ENCODE data around the gene MOK.

MOK gene

GRCh38 chr14:102220031-102220430 lies 84.9 kb downstream of the MOK start:
- H3K27ac ChIP-seq: no peak overlapping the region
- H3K9me3 ChIP-seq (ENCODE audit: severe bottlenecking): no peaks in the 10 kb centered on the region
- H3K27me3 ChIP-seq (ENCODE audit: insufficient read depth, low read depth, severe bottlenecking): no peaks in the 10 kb centered on the region
- no peak for DNase-seq
- peaks cover 8% of the 10 kb centered on the region for H3K36me3 ChIP-seq
- TF ChIP-seq CTCF (IDR thresholded peaks at IDR 0.05; ENCODE audit: low read depth, low read length): no peak
- H3K4me3 ChIP-seq (ENCODE audit: low read depth, low read length): no peak overlapping the region

GRCh38 chr14:102219316-102219715 lies 85.6 kb downstream of the MOK start:
- TF ChIP-seq CTCF (IDR thresholded peaks at IDR 0.05; ENCODE audit: low read depth, low read length): no peak
- Histone ChIP-seq H3K27me3 (ENCODE audit: insufficient read depth, low read depth, severe bottlenecking) (no peaks in the 10 kb centered on the region), H3K4me3 (ENCODE audit: low read depth, low read length) (no peak overlapping the region), H3K27ac (no peak overlapping the region), H3K36me3 (peaks cover 2% of the 10 kb centered on the region), H3K9me3 (ENCODE audit: severe bottlenecking) (no peaks in the 10 kb centered on the region)
- DNase-seq: no peak

- Histone ChIP-seq H3K36me3 (no peaks in the 10 kb centered on the region; the same call in none of the 2 replicates), H3K27me3 (ENCODE audit: insufficient read depth, low read depth, severe bottlenecking) (no peaks in the 10 kb centered on the region), H3K4me3 (ENCODE audit: low read depth, low read length) (no peak overlapping the region), H3K9me3 (ENCODE audit: severe bottlenecking) (no peaks in the 10 kb centered on the region), H3K27ac (no peak overlapping the region)
- TF ChIP-seq CTCF (IDR thresholded peaks at IDR 0.05; ENCODE audit: low read depth, low read length): no peak
- no peak for DNase-seq
Observed at GRCh38 chr14:102218688-102219087, 86.3 kb downstream of the MOK start.

GRCh38 chr14:102217987-102218421 lies 87.0 kb downstream of the MOK start:
- Histone ChIP-seq H3K27ac (no peak overlapping the region), H3K27me3 (ENCODE audit: insufficient read depth, low read depth, severe bottlenecking) (no peaks in the 10 kb centered on the region), H3K36me3 (no peaks in the 10 kb centered on the region; the same call in 1 of the 2 replicates), H3K9me3 (ENCODE audit: severe bottlenecking) (no peaks in the 10 kb centered on the region), H3K4me3 (ENCODE audit: low read depth, low read length) (no peak overlapping the region)
- TF ChIP-seq CTCF (IDR thresholded peaks at IDR 0.05; ENCODE audit: low read depth, low read length): no peak
- DNase-seq: no peak

GRCh38 chr14:102217399-102217798 lies 87.6 kb downstream of the MOK start:
- H3K36me3 ChIP-seq: no peaks in the 10 kb centered on the region; the same call in 1 of the 2 replicates
- no peaks in the 10 kb centered on the region for H3K9me3 ChIP-seq (ENCODE audit: severe bottlenecking)
- no peak overlapping the region for H3K27ac ChIP-seq
- no peak for TF ChIP-seq CTCF (IDR thresholded peaks at IDR 0.05; ENCODE audit: low read depth, low read length)
- DNase-seq: no peak
- no peaks in the 10 kb centered on the region for H3K27me3 ChIP-seq (ENCODE audit: insufficient read depth, low read depth, severe bottlenecking)
- no peak overlapping the region for H3K4me3 ChIP-seq (ENCODE audit: low read depth, low read length)

- Histone ChIP-seq H3K9me3 (ENCODE audit: severe bottlenecking) (no peaks in the 10 kb centered on the region), H3K27ac (no peak overlapping the region), H3K27me3 (ENCODE audit: insufficient read depth, low read depth, severe bottlenecking) (no peaks in the 10 kb centered on the region), H3K36me3 (peaks cover 4% of the 10 kb centered on the region), H3K4me3 (ENCODE audit: low read depth, low read length) (no peak overlapping the region)
- no peak for TF ChIP-seq CTCF (IDR thresholded peaks at IDR 0.05; ENCODE audit: low read depth, low read length)
- DNase-seq: no peak
Observed at GRCh38 chr14:102215576-102216250, 89.3 kb downstream of the MOK start.
